Stimulated activated CD4-positive, alpha-beta T cell treated with anti-CD3 and anti-CD28 coated beads, Interleukin-4, amount 100 ng/mL, for 48 hours (primary cell): ENCODE data around the gene SORT1.
"Not testable (repeated sequence)": the region's sequence is repeated elsewhere in the genome, so short reads cannot be mapped to it uniquely, and the experiment has no call there.

ENCODE experiments used
- DNase-seq, 2 donors: peaks; one replicate each; pipeline ENCODE4 v3.0.0-alpha.2; 2020; ENCODE audit warnings: low read depth in 2 of 2

SORT1 gene

DNA sequence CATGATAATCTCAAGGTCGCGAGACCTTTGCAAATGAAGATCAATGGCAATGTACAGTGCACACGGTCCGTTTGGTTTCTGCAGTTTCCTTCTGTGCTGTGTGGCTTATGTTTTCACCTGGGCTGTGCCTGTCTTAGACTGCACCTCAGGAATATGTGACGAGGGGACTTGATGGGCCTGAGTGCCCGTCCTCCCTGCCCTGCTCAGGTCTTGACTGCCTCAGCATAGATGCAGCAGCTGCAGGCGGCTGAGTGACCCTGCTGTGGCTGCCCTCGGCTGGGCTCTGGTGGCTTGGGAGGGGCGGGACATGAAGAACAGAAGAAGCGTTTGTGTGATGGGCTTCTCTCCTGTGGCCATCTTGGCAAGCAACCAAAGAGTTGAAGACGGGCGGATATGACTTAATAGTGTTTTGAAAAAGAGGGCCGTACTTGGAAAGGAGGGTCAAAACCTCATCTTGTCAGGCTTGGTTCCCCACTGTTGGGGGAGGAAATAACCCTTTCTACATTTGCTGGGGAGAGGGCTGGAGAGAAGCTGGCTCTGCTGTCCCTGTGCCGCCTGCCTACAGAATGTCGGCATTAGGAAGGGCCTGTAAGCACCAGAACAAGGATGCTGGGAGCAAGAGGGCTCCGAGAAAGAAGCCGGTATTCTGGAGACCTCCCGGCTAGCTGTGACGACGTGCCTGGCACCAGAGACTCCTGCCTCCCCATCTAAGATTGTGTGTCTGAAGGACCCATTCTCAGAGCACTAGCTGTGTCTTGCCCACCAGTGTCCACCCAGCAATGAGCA, 98.0 kb downstream of the SORT1 start:
- DNase-seq, result no peak

DNA sequence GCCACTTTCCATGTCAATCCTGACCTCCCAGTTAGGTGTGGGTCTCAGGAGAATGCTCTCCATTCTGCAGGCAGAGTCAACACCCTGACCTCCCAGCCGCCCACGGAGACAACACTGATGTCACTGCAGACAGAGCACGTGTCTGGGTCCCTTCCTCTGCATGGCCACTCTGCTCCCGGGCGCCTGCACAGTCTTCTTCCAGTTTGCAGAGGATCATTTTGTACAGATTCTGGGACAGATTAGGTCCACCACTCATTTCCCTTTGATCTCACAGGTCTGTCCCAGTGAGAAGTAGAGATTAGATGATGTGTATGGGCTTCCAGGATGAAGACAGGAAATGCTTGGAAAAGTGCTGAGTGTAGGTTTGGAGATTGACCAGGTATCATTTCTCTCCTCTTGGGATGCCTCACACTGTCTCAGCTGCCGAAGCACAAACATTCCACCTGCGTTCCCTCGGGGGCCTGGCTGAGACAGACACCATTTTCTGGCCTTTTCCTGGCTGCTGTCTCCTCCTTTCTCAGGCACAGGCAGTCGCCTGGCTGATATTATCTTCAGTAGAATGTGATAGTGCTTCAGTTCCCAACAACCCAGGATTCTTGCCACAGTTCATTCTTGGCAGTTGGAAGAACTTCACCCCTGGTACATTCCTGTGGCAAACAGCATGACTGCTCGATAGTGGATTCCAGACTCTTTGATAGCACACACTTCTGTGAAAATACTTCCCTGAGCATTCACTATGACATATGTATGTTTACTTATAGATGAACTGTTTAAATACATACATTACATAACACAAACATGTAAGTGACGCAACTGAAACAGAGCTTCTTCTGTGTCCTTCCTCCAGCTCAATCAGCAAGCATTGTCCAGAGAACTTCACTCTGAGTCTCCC, 98.8 kb downstream of the SORT1 start:
- peak in 1 of 2 donors; percentile 21 for DNase-seq

DNA sequence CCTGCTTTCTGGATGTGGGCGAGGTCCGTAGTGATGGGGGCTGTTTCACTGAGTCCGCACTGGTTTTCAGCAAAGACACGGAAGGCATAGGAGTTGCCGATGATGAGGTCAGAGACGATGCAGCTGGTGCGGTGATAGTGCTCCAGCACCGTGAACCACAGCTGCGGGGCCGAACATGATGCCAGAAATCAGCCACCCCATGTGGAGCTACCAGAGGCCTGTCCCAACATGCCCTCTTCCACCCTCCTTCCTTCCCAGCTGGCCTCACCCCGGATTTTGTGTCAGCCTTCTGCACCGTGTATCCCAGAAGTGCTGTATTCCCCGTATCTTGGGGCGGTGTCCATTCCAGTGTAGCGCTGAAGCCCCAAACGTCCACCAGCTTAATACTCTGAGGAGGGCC, 100.9 kb downstream of the SORT1 start:
- DNase-seq, result no peak

DNA sequence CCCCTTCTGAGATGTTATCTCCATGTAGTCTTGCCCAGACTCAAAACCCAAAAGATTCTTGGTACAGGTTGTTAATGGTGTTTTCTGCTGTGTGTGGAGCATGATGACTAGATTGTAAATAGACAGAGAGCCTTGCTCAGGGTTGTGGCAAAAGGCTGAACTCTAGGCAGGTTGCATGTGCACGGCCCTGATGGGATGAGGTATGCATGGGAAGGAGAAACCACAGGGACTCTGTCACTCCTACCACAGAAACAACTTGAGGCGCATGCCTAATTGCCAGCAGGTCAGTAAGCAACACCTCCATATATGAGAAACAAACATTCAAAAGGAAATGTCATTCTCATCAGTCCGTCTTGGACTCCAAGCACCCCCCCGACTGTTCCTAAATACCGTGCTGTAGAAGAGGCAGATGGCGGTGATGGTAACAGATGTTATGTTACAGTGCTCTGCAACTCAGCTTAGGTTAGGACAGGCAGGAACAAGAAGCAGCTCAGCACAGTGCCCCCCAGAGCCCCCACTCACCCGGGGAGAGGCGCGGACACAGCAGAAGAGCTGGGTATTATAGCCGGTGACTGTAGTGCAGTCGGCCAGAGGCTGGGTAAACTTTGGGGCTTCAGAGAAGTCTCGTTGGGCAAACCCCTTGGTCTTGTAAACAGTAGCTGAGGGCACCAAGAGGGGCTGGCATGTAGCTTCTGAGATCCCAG, 101.9 kb downstream of the SORT1 start:
- no peak for DNase-seq

DNA sequence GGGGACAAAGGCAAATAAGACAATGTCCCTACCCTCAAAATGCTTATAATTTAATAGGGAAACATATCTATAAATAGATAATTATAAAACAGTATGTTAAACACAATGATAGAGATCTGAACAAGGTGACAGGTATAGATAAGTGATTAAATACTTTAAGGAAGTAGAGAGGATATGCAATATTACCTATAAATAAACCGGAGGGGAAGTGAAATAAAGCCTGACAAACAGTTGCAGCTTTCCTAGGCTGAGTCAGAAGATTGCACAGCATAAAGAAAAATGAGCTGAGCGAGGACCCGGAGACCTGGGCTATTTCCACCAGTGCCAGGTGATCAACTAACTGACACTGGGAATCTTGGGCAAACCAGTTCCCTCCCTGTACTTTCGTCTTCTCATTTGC, 103.2 kb downstream of the SORT1 start:
- no peak for DNase-seq

DNA sequence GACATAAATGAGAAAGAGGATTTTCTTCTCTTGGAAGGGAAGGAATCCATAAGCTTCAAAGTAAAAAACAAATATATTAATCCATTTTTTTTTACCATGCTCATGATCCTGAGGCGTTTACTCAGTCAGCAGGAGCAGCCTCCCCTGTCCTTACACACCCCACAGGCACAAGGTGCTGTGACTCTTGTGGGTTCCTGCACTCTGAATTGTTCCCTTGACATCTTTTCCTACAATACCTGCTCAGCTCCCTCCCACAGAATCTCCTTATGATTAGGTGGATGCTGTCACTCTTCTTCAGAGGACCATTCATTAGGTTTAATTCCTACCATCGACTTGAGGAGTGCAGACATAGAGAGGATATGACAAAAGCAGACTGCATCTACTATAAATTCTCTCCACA, 104.7 kb downstream of the SORT1 start:
- no peak for DNase-seq

DNA sequence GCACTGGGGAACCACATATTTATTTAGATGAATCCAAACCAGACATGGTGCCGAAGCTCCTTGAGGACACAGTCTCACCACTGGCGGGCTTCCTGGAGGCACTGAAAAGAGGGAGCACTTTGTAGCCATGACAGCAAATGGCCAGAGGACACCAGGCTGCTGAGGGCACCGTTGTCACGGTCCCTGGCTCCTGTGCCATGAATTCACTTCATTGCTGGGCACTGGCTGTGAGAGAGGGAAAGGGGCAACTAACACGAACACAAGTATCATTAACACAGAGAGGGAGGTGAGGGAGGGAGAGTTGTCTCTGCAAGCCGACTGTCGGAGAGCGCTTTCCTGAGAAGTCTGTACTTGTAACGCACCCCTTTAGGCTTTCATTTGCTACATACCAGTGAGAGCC, 105.4 kb downstream of the SORT1 start:
- no peak for DNase-seq

DNA sequence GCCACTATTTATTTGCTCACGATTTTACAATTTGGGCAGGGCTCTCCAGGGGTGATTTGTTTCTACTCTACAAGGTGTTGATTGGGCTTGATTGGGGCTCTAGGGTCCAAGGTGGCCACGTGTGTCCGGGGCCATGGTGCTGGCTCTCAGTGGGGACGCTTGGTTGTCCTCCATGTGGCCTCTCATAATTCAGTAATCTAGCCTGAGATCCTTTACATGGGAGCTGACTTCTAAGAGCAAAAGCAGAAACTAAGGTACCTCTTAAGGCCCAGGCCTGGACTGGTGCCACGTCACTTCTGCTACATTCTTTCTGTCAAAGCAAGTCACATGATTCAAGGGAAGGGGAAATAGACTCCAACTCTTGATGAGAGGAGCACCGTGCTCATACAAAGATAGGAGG, 106.7 kb downstream of the SORT1 start:
- DNase-seq, result no peak

DNA sequence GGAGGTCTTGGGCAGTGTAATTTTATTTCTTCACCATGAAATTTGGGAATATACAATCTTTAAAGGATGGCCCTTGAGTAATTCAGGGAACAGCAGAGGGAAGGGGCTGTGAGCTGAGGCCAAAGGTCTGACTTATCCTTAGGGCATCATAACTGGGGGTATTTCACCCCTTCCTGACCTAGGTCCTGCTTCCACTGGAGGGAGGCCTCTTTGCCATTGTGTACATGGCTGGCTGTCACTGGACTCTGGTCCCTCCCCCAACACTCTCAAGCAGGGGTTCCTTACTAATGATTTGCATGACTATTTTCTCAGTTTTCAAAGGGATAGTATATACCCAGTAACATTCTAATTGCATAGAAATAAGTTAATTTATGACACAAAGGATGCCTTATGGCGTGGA, 107.6 kb downstream of the SORT1 start:
- no peak for DNase-seq

DNA sequence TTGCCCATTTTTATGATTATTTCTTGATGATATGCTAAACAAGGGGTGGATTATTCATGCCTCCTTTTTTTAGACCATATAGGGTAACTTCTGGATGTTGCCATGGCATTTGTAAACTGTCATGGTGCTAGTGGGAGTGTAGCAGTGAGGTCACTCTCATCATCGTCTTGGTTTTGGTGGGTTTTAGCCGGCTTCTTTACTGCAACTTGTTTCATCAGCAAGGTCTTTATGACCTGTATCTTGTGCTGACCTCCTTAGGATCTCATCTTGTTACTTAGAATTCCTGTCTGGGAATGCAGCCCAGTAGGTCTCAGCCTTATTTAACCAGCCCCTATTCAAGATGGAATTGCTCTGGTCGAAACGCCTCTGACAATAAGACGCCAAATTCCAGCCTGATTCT, 111.0 kb downstream of the SORT1 start:
- DNase-seq, result not testable (repeated sequence)

DNA sequence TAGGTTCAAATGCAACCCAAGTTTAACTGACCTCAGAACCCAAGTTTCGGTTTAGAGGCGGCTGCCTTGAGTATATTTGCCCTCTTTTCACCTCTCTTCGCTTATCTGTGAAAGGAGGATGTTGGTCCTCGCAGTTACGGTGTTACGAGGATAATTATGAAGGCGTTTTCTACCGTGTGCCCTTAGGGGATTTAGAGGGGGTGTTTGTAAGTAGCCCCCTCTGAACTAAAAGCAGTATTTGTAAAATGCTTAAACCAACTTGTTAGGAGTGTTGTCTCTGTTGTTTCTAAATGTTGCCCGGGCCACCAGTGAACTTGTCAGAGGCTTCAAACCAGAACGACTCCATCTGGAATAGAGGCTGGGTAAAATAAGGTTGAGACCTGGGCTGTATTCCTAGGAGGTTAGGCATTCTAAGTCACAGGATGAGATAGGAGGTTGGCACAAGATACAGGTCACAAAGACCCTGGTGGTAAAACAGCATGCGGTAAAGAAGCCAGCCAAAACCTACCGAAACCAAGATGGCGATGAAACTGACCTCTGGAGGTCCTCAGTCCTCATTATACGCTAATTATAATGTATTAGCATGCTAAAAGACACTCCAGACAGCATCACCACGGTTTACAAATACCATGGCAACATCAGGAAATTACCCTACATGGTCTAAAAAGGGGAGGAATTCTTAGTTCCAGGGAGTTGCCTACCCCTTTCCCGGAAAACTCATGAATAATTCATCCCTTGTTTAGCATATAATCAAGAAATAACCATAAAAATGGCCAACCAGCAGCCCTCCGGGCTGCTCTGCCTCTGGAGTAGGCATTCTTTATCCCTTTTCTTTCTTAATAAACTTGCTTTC, 113.7 kb downstream of the SORT1 start:
- no peak for DNase-seq

DNA sequence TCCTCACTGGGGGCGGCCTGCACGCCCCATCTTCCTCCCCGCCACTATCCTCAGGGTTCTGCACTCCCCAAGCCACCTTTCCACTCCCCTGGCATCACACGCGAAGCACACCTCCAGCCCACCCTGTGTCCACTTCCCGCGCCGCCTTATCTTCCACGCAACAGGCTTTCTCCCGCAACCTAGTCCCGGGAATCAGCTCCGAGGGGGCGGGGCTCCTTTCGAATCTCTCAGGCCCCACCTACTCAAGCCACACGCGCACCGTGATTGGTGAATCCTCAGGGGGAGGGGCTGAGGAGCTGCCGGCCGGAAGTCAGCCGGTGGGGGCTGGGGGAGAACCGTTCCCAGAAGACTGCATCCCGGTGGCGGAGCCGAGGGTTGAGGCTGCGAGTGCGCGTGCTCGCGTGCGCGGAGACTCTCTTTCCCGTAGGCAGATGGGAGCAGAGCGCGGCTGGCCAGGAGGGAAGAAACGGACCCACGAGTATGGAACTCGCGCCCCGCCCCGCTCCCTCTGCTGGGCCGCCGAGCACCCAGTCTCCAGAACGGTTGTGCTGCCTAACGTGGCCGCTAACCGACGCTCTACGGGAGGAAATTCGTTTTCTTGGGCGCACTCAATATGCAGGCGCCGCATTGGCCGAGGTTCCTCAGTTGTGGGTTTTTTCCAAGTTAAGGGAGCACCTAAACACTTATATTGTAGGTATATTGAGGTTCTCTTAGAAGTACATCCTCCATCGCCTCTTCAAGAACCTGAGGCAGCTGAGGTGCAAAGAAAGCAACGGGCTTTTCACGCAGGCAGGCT, 114.6 kb downstream of the SORT1 start, which contains the start of gene PSRC1:
Gene PSRC1 (minus strand): TSS at position 194 of the 796 bp plus-strand sequence.
- DNase-seq, result peak; percentile 87 to 90

DNA sequence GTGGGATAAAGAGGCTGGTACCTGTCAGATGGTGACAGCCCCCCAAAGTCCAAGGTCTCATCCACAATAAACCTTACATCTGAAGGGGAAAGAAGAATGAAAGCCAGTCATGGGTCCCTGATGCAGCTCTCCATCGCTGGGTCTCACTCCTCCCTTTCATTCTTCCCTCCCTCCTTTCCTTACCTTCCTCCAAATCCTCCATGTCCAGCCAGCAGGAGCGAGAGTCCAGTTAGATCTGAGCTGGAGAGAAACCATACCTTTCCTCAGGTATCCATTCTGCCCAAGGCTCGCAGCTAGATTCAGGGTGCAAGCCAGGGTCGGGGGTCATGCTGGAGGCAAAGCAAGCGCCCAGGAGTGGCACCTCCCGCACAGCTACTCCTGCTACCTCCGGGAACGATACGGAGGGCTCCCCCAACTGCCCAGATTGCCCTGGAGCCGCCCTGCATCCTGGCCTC, 115.2 kb downstream of the SORT1 start:
- no peak for DNase-seq

DNA sequence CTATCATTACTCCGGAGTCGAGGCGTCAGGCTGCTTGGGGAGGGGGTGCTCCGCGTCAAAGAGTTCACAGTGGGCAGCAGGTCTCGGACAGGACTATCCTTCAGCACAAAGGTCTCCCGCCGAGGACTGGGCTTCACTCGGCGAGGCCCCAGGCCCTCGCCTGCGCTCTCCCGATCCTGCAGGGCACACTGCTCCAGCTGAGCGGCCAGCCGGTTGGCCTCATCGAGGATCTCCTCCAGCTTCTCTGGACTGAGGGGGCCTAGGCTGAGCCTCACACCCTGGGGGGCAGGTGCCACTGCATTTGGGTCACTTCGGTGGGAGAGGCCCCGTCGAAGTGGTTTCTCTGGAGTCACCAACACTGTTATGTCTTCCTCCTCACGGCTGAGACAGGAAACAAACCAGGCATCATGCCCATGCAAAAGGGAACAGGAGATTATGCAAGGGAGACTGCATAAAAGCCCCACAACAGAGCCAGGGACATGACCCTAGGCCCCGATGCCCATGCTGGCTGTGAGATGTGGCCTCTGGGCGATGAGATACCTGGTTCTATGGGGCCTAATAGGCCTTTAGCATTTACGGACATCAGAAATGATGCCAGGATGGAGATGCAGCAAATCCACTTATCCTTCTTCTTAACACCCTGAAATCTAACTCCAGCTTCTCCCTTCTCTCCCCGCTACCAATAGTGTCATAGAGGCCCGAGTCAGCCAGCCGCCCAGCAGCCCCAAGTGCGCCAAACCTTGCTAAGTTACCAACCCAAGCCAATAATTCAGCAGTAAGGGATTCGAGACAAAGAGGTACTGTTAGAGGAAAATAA, 115.8 kb downstream of the SORT1 start:
- DNase-seq, result no peak

DNA sequence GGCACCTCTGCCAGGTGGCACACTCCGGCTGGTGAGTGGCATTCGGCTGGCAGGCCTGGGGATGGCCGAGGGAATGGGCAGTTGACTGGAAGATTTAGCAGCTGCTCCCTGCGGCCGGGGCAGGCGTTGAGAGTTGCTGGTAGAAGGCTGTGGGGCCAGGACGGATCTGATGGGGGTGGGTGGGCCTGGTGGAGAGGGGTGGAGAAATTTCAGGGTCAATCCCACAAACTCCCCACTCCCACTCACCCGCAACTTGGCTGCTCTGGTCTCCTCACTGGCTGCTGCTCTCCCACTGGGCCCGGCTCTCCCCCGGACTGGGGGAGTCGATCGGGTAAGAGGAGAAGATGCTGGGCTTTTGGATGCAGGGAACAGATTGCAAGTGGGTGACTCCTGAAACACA, 116.9 kb downstream of the SORT1 start:
- no peak for DNase-seq

DNA sequence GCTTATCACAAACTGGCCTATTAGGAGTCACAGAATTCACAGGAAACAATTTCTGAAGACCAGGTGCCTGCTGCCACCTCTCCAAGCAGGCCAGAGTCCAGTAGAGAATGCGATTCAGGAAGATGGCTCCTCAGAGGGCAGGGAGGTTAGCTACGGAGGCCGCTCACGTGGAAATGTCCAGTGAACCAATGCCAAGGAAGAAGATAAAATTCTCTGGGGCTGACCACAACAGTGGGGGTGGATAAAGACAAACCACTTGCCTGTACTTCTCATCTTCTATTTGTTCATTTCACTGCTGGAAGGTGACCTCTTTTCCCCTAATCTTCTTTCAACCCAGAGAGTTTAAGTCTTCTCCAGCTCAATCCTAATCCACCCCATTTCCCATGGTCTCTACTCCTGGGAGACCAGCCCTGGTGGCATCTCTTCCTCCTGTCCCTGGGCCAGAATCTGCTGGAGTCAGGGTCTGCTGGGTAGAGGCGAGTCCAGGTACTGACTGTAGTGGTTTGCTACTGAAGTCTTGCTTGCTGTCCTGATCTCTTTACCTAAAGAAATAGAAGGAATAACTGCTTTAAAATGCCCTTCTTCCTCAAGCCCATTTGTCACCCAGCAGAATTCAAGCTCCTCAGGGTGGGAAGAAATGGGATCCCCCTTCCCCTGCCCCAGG, 118.0 kb downstream of the SORT1 start:
- no peak for DNase-seq

DNA sequence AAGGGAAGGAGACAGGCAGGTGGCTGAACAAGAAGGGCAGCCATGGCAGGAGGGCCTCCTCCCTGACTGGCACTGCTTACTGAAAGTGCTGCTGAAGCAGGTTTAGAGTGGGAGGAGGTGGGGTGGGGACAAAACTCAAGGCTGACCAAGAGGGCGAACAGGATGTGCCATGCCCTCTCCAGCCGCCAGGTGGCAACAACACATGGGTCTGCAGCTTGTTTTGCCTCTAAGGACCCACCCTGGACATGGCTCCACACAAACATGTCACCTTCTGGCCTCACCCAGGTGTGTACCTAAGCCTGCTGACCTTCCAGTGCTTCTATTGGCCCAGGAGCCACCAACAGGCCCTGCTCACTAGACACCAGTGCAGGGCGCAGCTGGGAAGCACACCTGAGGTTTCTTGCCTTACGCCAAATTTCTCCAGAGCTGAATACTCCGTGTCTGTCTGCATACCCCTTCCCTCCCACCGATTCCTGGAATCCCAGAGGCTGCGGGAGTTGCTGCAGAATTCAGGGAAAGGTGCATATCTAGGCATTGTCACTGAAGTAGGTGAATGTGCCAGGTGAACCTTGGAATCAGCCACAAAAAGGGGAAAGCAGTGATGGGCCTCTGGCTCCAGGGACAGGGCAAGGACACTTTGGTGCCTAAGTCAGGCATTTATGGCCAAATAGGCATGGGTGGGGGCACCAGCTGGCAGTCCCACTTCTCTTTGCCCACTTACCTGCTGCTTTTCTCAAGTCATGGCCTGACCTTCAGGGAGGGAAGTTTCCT, 120.1 kb downstream of the SORT1 start:
- peak; percentile 61 to 63 for DNase-seq

DNA sequence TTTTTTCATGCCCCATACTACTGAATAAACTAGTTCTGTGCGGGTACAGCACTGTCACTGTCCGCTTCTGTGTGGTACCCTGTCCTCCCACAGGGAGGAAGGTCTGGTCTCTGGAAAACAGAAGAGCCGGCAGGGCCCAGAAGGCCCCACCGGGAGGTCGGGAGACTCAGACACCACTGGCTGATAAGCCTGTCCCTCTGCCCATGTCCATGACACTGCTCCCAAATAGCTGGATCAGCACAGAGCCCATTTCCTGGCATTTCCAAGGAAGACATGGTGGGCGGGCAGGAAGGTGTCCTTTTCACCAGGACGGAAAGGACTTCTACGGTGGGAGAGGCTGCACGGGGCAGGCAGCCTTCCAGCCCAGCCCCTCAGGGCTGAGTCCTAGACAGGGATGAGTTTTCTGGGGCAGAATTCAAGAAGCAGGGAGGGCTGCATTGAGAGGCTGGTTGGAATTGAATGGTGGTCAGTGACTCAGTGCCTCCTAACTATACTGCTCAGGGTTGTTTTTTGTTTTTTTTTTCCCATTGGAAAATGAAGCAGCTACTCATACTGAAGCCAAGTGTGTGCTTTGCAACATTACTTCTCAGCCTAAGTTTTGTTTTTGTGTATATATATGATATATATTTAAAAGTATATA, 121.9 kb downstream of the SORT1 start:
- no peak for DNase-seq
